Mucosa of rectum (tissue), 2 donors: Measurements from ENCODE around the gene CSMD2.
A peak's percentile ranks its signal among the peaks of the same experiment; 100 is the strongest.

Experiments used
- H3K27ac ChIP-seq, 2 donors: one replicate each; pipeline ENCODE4 v1.7.0; 2013; ENCODE audit warnings: inconsistent platforms in 2 of 2, low read depth in 2 of 2, low read length in 2 of 2
- H3K27me3 ChIP-seq, 2 donors: one replicate each; pipeline ENCODE4 v1.7.0; 2013; ENCODE audit warnings: low read length in 2 of 2; ENCODE audit not compliant: control insufficient read depth in 2 of 2, insufficient read depth in 2 of 2
- H3K36me3 ChIP-seq, 2 donors: one replicate each; pipeline ENCODE4 v1.7.0; 2013; ENCODE audit warnings: low read length in 2 of 2; ENCODE audit not compliant: control insufficient read depth in 2 of 2, insufficient read depth in 2 of 2
- H3K4me1 ChIP-seq, 2 donors: one replicate each; pipeline ENCODE4 v1.7.0; 2013; ENCODE audit warnings: low read length in 2 of 2, mild to moderate bottlenecking in 1 of 2; ENCODE audit not compliant: control insufficient read depth in 2 of 2, insufficient read depth in 2 of 2
- H3K4me3 ChIP-seq, 2 donors: one replicate each; pipeline ENCODE4 v1.7.0; 2013; ENCODE audit warnings: low read length in 2 of 2
- H3K9ac ChIP-seq, 2 donors: one replicate each; pipeline ENCODE4 v1.7.0; 2013; ENCODE audit warnings: low read length in 2 of 2, low read depth in 1 of 2, mild to moderate bottlenecking in 1 of 2
- H3K9me3 ChIP-seq, 2 donors: one replicate each; pipeline ENCODE4 v1.7.0; 2013; ENCODE audit warnings: low read length in 2 of 2; ENCODE audit not compliant: control insufficient read depth in 2 of 2
- donor health status: healthy.
- donor health status: Normal muscosa, but diverticular disease.

Gene CSMD2

DNA sequence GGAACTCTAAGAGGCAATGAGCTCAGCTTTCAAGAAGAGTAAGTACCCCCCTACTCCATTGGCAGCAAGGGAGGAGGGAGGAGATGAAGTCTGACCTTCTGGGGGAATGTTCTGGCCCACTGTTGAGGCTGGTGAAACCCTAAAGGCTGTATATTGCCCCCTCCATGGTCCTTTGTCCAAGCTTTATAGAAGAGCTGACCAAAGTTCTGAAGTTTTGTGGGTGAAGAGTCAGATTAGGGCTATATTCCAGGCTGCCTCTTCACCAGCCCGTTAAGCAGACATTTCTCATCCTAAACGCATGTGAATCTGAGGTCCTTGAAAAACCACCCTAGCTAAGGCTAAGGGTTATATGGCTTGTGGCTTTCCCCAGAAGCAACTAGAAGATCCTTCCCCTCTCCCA is 13.0 kb upstream of the CSMD2 start:
- Histone ChIP-seq H3K36me3 (no peaks in the 10 kb centered on the region), H3K9ac (no peak overlapping the region), H3K27me3 (peaks cover 0 to 10% of the 10 kb centered on the region in 2 donors), H3K4me3 (no peak overlapping the region), H3K9me3 (no peaks in the 10 kb centered on the region), H3K4me1 (no peaks in the 10 kb centered on the region), H3K27ac (no peak overlapping the region)

DNA sequence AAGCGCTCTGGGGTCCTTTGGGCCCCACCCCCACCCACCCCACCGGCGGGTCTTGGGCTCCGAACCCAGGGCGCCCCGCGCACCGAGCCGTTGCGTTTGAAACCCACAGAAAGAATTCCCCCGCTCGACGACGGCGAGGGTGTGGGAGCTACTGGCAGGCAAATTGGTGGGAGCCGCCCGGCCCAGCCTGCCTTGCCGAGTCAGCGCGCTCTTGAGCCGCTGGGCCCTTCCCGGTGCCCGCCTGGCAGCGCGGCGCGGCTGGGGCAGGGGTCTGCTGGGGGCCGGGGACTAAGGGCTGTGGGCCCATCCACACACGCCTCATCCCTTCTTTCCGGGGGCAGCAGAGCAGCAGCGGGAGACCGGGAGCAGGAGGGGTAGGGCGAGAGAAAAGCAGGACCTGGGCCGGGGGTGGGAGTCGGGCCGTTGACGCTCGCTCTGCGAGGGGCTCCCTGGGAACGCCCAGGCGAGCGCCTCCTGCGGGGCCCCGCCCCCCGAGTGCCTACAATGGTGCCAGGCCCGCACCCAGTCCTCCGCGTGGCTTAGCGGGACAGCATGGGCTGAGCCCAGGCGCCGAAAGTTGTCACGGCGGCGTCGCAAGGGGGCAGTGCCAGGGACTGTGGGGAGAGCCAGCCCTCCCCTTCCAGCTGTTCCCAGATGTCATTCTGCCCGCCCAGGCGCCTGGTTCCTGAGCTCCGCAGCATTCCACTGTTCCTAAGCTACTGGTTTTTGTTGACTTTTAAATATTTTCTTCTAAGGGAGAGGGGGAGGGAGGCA is 12.0 kb upstream of the CSMD2 start, which contains the start of gene C1orf94:
TSS of gene C1orf94 (plus strand) at position 78 of the 774 bp plus-strand sequence. CDS start 883 bp downstream, outside the sequence.
- H3K27me3 ChIP-seq, result peaks cover 0 to 10% of the 10 kb centered on the region in 2 donors
- no peak within 1 kb of the TSS for H3K27ac ChIP-seq
- H3K4me3 ChIP-seq, result no peak within 1 kb of the TSS
- no peaks in the 10 kb centered on the region for H3K36me3 ChIP-seq
- no peak within 1 kb of the TSS for H3K9ac ChIP-seq
- H3K4me1 ChIP-seq, result no peaks in the 10 kb centered on the region
- H3K9me3 ChIP-seq, result no peaks in the 10 kb centered on the region

DNA sequence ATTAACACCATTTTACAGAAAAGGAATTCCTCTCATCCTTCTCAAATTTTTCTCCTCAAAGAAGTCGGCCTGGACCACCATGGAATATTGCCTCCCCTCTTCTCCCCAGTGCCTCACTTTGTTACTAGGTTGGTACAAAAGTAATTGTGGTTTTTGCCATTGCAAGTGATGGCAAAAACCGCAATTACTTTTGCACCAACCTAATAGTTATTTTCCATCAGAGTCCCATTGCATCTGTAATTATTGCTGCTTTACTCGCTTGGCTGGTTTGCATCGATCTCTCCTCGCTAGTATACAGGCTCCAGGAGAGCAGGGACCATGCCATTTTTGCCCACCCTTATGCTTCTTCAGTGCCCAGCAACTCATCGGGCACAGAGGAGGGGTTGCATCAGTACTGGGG is 10.7 kb upstream of the CSMD2 start:
- no peaks in the 10 kb centered on the region for H3K4me1 ChIP-seq
- no peaks in the 10 kb centered on the region for H3K36me3 ChIP-seq
- peaks cover 0 to 12% of the 10 kb centered on the region in 2 donors for H3K27me3 ChIP-seq
- H3K9me3 ChIP-seq, result no peaks in the 10 kb centered on the region
- no peak overlapping the region for H3K27ac ChIP-seq
- H3K4me3 ChIP-seq, result no peak overlapping the region
- H3K9ac ChIP-seq, result no peak overlapping the region

DNA sequence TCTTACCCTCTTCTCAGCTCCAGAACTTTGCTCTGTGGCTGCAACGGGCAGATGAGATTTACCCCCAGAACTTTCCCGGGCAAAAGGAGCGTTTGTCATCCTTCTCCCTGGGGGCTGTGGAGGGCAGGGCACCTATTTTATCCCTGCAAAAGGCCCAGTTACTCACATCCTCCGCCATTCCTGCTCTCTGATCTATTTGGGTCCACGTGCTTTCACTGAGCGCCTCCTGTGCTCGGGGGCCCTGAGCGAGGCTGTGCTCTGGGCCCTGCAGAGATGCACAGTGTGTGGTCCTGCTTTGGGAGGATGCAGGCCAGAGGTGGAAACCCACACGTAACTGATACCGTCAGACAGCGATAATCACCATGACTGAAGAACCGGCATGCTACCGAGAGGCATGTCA is 2.4 kb upstream of the CSMD2 start:
- H3K27me3 ChIP-seq, result peaks cover 22 to 36% of the 10 kb centered on the region in 2 donors
- H3K4me3 ChIP-seq, result no peak overlapping the region
- H3K9me3 ChIP-seq, result no peaks in the 10 kb centered on the region
- no peak overlapping the region for H3K9ac ChIP-seq
- H3K27ac ChIP-seq, result no peak overlapping the region
- H3K36me3 ChIP-seq, result no peaks in the 10 kb centered on the region
- H3K4me1 ChIP-seq, result peaks cover 0 to 3% of the 10 kb centered on the region in 2 donors

DNA sequence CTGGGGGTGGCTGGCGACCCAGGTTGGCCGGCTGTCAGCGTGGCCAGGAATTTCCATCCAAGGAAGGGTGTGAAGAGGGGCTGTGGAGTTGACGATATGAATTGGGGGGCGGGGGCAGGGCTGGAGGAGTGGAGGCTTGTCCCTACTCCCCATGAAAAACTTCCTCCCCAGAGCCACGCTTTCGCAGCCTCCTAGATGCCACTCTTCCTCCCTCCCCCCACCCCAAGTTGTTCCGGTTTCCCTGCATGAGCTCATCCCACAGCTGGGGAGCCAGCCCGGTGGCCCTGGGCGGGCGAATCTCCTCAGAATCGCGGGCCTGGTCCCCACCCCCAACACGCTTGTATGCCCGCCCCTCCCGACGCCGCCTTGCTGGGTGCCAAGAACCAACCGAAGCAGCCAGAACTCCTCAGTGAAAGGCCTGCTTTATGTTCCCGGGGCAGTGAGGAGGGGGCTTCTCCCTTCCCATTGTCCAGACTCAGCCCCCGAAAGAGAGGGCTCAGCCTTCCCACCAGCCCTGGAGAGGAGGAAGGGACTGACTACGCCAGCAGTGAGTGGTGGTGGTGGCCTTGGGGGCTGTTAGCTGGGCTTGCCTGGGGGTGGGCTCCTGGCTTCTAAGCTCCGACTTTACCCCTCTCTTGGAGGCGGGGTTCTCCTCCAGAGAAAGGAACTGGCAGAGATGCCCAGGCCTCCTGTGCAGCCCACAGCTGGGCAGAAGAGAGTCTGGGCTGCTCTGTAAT is 1.8 kb upstream of the CSMD2 start:
- no peaks in the 10 kb centered on the region for H3K9me3 ChIP-seq
- H3K36me3 ChIP-seq, result no peaks in the 10 kb centered on the region
- peaks cover 24 to 36% of the 10 kb centered on the region in 2 donors for H3K27me3 ChIP-seq
- H3K27ac ChIP-seq, result no peak overlapping the region
- no peak overlapping the region for H3K9ac ChIP-seq
- no peak overlapping the region for H3K4me3 ChIP-seq
- H3K4me1 ChIP-seq, result peaks cover 0 to 3% of the 10 kb centered on the region in 2 donors

DNA sequence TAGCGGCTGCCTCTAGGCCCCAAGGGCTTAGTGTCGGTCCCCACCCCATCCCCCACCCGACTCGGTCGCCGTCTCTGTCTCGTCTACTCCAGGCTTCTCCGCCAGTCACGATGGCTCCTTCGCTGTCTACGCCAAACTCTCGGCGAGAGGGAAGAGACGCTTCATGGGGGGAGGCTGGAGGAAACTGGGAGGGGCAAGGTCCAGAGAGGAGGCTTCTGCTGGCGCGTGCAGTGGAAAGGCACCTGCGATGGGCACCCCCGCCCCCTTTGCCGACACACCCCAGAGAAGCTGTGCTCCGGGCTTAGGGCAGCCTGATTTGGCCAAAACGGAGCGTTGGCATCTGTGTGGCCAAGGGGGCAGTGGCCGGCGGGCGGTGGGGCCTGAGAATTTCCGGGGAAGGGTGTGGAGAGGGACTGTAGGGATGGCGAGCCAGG is 1.2 kb upstream of the CSMD2 start:
- Histone ChIP-seq H3K27ac (no peak overlapping the region), H3K36me3 (no peaks in the 10 kb centered on the region), H3K9ac (no peak overlapping the region), H3K9me3 (no peaks in the 10 kb centered on the region), H3K27me3 (peaks cover 24 to 41% of the 10 kb centered on the region in 2 donors), H3K4me1 (peaks cover 0 to 3% of the 10 kb centered on the region in 2 donors), H3K4me3 (no peak overlapping the region)

DNA sequence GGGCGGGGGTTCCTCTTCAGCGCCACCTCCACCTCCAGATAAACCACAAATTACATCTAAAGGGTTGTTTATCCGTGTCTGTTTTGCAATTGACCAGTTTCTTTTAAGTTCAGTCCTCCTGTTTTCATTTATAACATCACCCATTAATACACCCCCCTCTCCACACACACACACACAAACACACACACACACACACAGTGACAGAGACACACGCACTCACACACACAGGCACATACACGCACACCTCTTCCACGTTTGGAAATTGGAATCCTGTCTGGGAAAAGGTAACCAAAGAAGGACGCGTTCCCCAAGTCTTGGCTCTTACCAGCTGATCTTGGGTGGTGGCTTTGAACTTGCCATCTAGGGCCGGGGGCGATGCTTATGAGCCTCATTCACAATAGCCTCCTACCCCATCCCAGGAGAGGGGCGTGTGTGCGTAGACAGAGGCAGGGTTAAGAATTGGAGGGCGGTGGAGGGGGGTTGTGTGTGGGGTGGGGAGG is 442 bp upstream of the CSMD2 start:
- no peak overlapping the region for H3K9ac ChIP-seq
- no peaks in the 10 kb centered on the region for H3K36me3 ChIP-seq
- H3K9me3 ChIP-seq, result no peaks in the 10 kb centered on the region
- peaks cover 0 to 3% of the 10 kb centered on the region in 2 donors for H3K4me1 ChIP-seq
- no peak overlapping the region for H3K4me3 ChIP-seq
- H3K27me3 ChIP-seq, result peaks cover 21 to 41% of the 10 kb centered on the region in 2 donors
- H3K27ac ChIP-seq, result no peak overlapping the region

DNA sequence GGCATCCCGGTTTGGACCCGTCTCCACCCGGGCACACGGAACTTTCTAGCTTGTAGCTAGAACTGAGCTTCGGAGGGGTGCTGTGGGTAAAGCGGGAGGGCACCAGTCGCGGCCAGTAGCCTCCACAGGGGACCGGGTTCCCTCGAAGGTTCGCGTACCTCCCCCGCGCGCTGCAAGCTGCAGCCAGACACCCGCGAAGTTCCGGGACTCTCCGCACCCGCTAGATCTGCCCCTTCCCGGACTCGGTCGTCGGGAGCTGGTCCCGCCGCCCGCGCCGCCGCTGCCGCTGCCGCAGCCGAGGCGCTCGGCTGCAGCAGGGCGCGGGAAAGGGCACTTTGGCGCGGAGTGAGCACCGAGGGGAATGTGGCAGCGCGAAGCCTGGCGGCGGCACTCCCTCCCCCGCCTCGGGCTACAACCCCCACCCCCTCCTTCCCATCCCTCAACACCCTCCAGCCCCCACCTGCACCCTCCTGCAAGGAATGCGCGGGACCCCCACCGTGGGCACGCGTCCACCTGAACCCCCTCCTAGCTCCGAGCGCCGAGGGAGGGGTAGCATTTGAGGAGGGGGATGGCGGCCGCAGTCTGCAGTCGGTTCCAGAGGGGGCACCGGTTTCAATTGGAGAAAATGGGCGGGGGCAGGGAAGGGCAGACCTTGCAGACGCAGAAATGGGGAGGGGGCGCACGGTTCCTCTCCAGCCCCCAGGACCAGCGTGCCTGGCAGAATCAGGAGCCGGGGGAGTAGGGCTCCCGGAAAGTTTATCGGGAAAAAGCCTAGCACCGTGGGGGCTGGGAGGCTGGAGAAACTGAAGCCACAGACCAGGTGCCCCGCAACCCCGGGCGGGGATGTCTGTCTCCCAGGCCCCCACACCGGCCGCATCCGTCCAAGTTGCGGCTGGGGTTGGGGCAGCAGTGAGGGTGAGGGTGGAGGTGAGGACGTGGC is 968 bp downstream of the CSMD2 start:
- Histone ChIP-seq H3K4me1 (peaks cover 0 to 3% of the 10 kb centered on the region in 2 donors), H3K9me3 (no peaks in the 10 kb centered on the region), H3K9ac (no peak overlapping the region), H3K27ac (no peak overlapping the region), H3K27me3 (peaks cover 24 to 46% of the 10 kb centered on the region in 2 donors), H3K4me3 (peak overlapping the region; percentile 48 to 50), H3K36me3 (no peaks in the 10 kb centered on the region)

DNA sequence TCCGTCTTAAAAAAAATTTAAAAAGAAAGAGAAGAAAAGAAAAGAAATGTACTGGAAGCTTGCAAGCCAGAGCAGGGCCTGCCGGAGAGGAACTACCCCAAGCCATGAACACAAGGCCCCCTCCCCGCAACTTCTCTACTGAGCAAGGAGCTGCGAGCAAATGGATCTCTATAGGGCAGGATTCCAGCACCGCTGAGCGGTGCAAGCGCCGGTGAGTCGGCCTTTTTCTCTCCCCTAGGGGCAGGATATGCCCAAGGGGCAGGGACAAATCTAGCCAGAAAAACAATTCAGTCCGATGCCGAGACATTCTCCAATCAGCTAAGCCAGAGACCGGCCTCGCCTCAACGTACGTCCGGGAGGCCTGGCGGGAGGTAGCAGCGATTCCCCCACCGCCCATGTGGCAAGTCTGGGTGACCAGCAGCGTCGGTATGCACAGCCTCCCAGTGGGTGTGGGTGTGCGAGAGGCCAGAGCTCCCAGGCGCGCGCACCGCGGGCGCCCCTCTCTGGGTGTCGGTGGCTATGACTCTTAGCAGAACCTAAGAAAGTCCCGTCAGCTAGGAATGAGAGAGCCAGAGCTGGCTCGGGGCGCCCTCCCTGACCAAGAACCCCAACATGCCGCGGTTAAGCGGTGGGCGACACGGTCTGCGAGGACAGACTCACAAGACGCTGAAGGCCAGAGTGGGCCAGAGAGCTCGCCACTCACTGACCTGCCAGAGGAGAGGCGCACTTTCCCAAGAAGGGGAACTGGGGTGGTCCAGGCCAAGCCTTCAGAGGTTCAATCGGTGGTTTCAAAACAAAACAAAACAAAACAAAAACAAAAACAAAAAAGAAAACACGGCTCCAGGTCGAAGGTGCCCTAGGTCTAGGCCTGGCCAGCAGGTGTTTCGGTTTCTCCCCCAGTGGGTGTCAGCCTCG is 1.9 kb downstream of the CSMD2 start:
- Histone ChIP-seq H3K4me1 (peaks cover 0 to 3% of the 10 kb centered on the region in 2 donors), H3K4me3 (peak overlapping the region; percentile 48 to 50), H3K27ac (no peak overlapping the region), H3K36me3 (no peaks in the 10 kb centered on the region), H3K9ac (no peak overlapping the region), H3K9me3 (no peaks in the 10 kb centered on the region), H3K27me3 (peaks cover 24 to 46% of the 10 kb centered on the region in 2 donors)
